Spleen (tissue), 11 donors: ENCODE data around the gene PAX5. TPM values are rescaled to one million over a fixed set of nuclear protein-coding genes. Genes with fewer than 3 reads are reported as not detected.

Experiments used
- DNase-seq: peaks from one replicate; pipeline ENCODE4 v3.0.0-alpha.2; 2020
- H3K27ac ChIP-seq, 8 donors: fragments of 200-600 bp; sonication (generic) in 7 of 8; 1 replicate in 4 of 8; 2 replicates in 4 of 8; pipeline versions ENCODE4 v1.5.0 to v1.8.0; 2016 to 2021; ENCODE audit warnings: inconsistent platforms in 4 of 8, mild to moderate bottlenecking in 4 of 8, moderate library complexity in 1 of 8
- H3K27me3 ChIP-seq, 7 donors: fragments of 200-600 bp; sonication (generic) in 6 of 7; replicated peaks in 1 of 7; 1 replicate in 4 of 7; 2 replicates in 3 of 7; pipeline versions ENCODE4 v1.5.0 to v1.8.0; 2016 to 2021; ENCODE audit warnings: inconsistent platforms in 3 of 7, mild to moderate bottlenecking in 1 of 7
- H3K36me3 ChIP-seq, 6 donors: fragments of 200-600 bp; sonication (generic) in 5 of 6; 1 replicate in 4 of 6; 2 replicates in 2 of 6; pipeline versions ENCODE4 v1.5.0 to v1.8.0; 2016 to 2021; ENCODE audit warnings: inconsistent platforms in 2 of 6
- H3K4me1 ChIP-seq, 6 donors: fragments of 200-600 bp; sonication (generic) in 5 of 6; 1 replicate in 3 of 6; 2 replicates in 3 of 6; pipeline versions ENCODE4 v1.5.0 to v1.8.0; 2016 to 2021; ENCODE audit warnings: inconsistent platforms in 3 of 6
- H3K4me3 ChIP-seq, 8 donors: fragments of 200-600 bp; sonication (generic) in 7 of 8; 1 replicate in 4 of 8; 2 replicates in 4 of 8; pipeline versions ENCODE4 v1.5.0 to v1.8.0; 2016 to 2021; ENCODE audit warnings: inconsistent platforms in 4 of 8, mild to moderate bottlenecking in 4 of 8, moderate library complexity in 2 of 8
- H3K9me3 ChIP-seq, 8 donors: fragments of 200-600 bp; sonication (generic) in 7 of 8; 1 replicate in 4 of 8; 2 replicates in 4 of 8; pipeline versions ENCODE4 v1.5.0 to v1.8.0; 2016 to 2021; ENCODE audit warnings: inconsistent platforms in 4 of 8
- CTCF ChIP-seq, 11 experiments: fragments of 200-600 bp in 7 of 11; fragments of 450-650 bp in 4 of 11; sonication (generic) in 4 of 11; IDR thresholded peaks in 8 of 11; conservative IDR thresholded peaks in 3 of 11; 1 replicate in 7 of 11; 2 replicates in 4 of 11; pipeline versions ENCODE4 v1.4.0 to v1.8.0; 2016 to 2021; ENCODE audit warnings: antibody characterized with exemption in 11 of 11, inconsistent platforms in 4 of 11, mild to moderate bottlenecking in 1 of 11
- POLR2A ChIP-seq, 3 donors: fragments of 450-650 bp; IDR thresholded peaks; one replicate each; pipeline ENCODE4 v1.5.1; 2017; ENCODE audit warnings: antibody characterized with exemption in 3 of 3, mild to moderate bottlenecking in 1 of 3
- POLR2AphosphoS5 ChIP-seq, 3 donors: sonication (generic); formaldehyde crosslinking; IDR thresholded peaks; one replicate each; pipeline ENCODE4 v1.5.1; 2017; ENCODE audit warnings: antibody characterized with exemption in 3 of 3
- WGBS, 5 donors: extraction: QIAGEN DNeasy Blood & Tissue Kit in 3 of 5; methylation state at CpG; one replicate each; pipeline versions ENCODE4 v1.1.5 to v1.1.7; 2013 to 2018; 5-methylcytosine and 5-hydroxymethylcytosine counted together
- intact Hi-C: fragments of 100-400 bp; cut with DNase I; formaldehyde crosslinking; loops from one replicate; pipeline ENCODE4 v1.15.0; 2023; ENCODE audit warnings: low total_unique reads
- polyA plus RNA-seq, 3 donors: library from polyadenylated mRNA; stranded (reverse); fragments of 200-250 nt; gene quantifications; one replicate each; pipeline ENCODE4 v1.2.1, GENCODE V29; 2013
- total RNA-seq, 7 donors: library from RNA; depleted of rRNA in 3 of 7; stranded (reverse); fragments of >200 nt in 3 of 7; fragmentation: NEBNext Ultra II Directional in 4 of 7; extraction: Animal tissue kit (Norgen Biotek cat#: 25700) in 4 of 7; gene quantifications; one replicate each; pipeline versions ENCODE4 v1.1.0 to v1.2.1, GENCODE V29; 2016 to 2021
- donor health status: healthy with polysubstance abuse.
- donor health status: DM: no; HTN: no; CAD: no; lungs with moderate emphysema.
- donor health status: DM: no; HTN: no; CAD: no.
- donor health status: Bipolar disorder and iron deficiency.
- donor health status: healthy.
- donor health status: DM: no; HTN: no; CAD: no.
- donor health status: DM: yes; HTN: yes; CAD: no.

Gene PAX5
- total and polyA plus RNA-seq, 10 donors, result 15.9 to 120 (median 53.0) TPM

GRCh38 chr9:36866840-36867239 lies 167.2 kb downstream of the PAX5 start:
- WGBS, 5 donors, result 84 to 93% (median 88%) methylated on average over 6 to 7 of the region's 7 CpGs
- no peak for TF ChIP-seq POLR2A (IDR thresholded peaks at IDR 0.05)
- no peak for TF ChIP-seq CTCF (IDR thresholded peaks at IDR 0.05 in 8 of 11, conservative IDR thresholded peaks at IDR 0.05 in 3 of 11)
- no peak for TF ChIP-seq POLR2AphosphoS5 (IDR thresholded peaks at IDR 0.05)
- intact Hi-C loops, result no loop called here
- Histone ChIP-seq H3K9me3 (no peaks in the 10 kb centered on the region), H3K4me1 (peaks cover 0 to 10% (median 0%) of the 10 kb centered on the region in 6 donors), H3K36me3 (peaks cover 0 to 45% (median 1%) of the 10 kb centered on the region in 6 donors), H3K27ac (no peak overlapping the region), H3K27me3 (peaks cover 0 to 25% (median 0%) of the 10 kb centered on the region in 7 donors), H3K4me3 (no peak overlapping the region)
- DNase-seq, result peak; percentile 55

- Histone ChIP-seq H3K27ac (no peak overlapping the region), H3K4me1 (peaks cover 0 to 10% (median 0%) of the 10 kb centered on the region in 6 donors), H3K36me3 (peaks cover 0 to 50% (median 2%) of the 10 kb centered on the region in 6 donors), H3K4me3 (no peak overlapping the region), H3K27me3 (peaks cover 0 to 25% (median 0%) of the 10 kb centered on the region in 7 donors), H3K9me3 (no peaks in the 10 kb centered on the region)
- 89 to 93% (median 92%) methylated on average over 20 of the region's 20 CpGs for WGBS, 5 donors
- TF ChIP-seq POLR2AphosphoS5 (IDR thresholded peaks at IDR 0.05), result no peak
- no peak for TF ChIP-seq CTCF (IDR thresholded peaks at IDR 0.05 in 8 of 11, conservative IDR thresholded peaks at IDR 0.05 in 3 of 11)
- no peak for TF ChIP-seq POLR2A (IDR thresholded peaks at IDR 0.05)
- intact Hi-C loops, result no loop called here
- DNase-seq, result peak; percentile 66
Observed at GRCh38 chr9:36865731-36866635, 168.1 kb downstream of the PAX5 start.

GRCh38 chr9:36864491-36865410 lies 169.3 kb downstream of the PAX5 start:
- TF ChIP-seq POLR2A (IDR thresholded peaks at IDR 0.05), result no peak
- peak in 1 of 3 donors; percentile 53 for TF ChIP-seq POLR2AphosphoS5 (IDR thresholded peaks at IDR 0.05)
- peaks cover 0 to 25% (median 0%) of the 10 kb centered on the region in 7 donors for H3K27me3 ChIP-seq
- H3K4me3 ChIP-seq, result no peak overlapping the region
- H3K27ac ChIP-seq, result peak overlapping the region in 2 of 8 donors; percentile 13 to 33
- peak; percentile 72 for DNase-seq
- H3K36me3 ChIP-seq, result peaks cover 0 to 45% (median 2%) of the 10 kb centered on the region in 6 donors
- H3K4me1 ChIP-seq, result peaks cover 0 to 10% (median 0%) of the 10 kb centered on the region in 6 donors
- H3K9me3 ChIP-seq, result no peaks in the 10 kb centered on the region
- WGBS, 5 donors, result 64 to 85% (median 76%) methylated on average over 15 to 31 of the region's 31 CpGs
- intact Hi-C loops, result no loop called here
